ENCODE data around the gene SELENOM. TPM values are rescaled to one million over a fixed set of nuclear protein-coding genes. Genes with fewer than 3 reads are reported as not detected.

SELENOM gene
- total and polyA plus RNA-seq, 2 of the 8 experiments (the other 6 are each of a cell fraction or from before 2014, with no cell fraction given), result 22.7 to 40.0 TPM

- no peak for TF ChIP-seq SIX5 (IDR thresholded peaks at IDR 0.05; ENCODE audit: low read depth, low read length)
- peak; percentile 80 for TF ChIP-seq KDM4A (IDR thresholded peaks at IDR 0.05; ENCODE audit: low read depth, low read length, severe bottlenecking)
- TF ChIP-seq E2F6 (IDR thresholded peaks at IDR 0.05), result peak; percentile 19; the same call in 1 of the 2 replicates
- TF ChIP-seq TBP (IDR thresholded peaks at IDR 0.05; ENCODE audit: low read depth, low read length), result peak; percentile 90
- peak; percentile 94 for TF ChIP-seq TAF1 (IDR thresholded peaks at IDR 0.05; ENCODE audit: low read depth, low read length)
- peak; percentile 32 for TF ChIP-seq ASH2L (IDR thresholded peaks at IDR 0.05; ENCODE audit: low read length)
- 0 out of 2 replicates have a peak, but pooled peaks have one; percentile 26 for TF ChIP-seq RBBP5 (IDR thresholded peaks at IDR 0.05; ENCODE audit: borderline replicate concordance, low read depth, low read length)
- 0 out of 2 replicates have a peak, but pooled peaks have one; percentile 63 for TF ChIP-seq SP4 (IDR thresholded peaks at IDR 0.05; ENCODE audit: low read length)
Measured at GRCh38 chr22:31080848-31081649, 26.3 kb downstream of the SELENOM start, which contains the start of gene SMTN (continued).
